ENCODE measurements around the gene ART4.

The ART4 gene

GRCh38 chr12:14825256-14825655 is 18.1 kb downstream of the ART4 start:
- no peak overlapping the region for H3K27ac ChIP-seq

DNA sequence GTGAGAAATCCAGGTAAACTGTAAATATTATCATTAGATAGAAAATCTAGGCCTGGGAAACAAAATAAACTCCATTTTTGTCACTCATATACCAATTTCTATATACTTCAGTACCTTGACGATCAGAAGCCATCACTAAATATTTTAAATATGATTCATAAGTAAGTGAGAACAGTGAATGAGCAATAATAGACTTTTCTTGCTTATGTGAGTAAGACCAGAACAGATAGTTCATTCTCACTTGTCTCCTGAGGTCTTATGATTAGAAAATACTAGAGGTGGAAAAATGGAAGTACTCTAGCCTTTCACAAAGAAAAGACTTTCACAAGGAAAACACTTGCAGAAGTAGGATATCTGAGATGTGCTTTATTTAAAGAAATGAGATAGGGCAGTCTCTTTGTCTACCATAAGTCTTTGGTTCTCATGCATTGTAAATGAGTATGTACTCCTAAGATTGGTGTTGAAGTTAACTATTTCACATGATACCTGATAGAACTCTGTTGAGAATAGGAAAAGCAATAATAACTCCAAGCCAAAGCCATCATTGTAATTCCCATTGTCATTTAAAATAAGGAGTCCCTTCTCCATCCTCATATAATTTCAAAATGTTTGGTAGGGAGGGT is 19.2 kb downstream of the ART4 start:
- no peak for DNase-seq (ENCODE audit: low spot score)
- Histone ChIP-seq H3K27ac (no peak overlapping the region), H3K4me3 (no peak overlapping the region)
- TF ChIP-seq, protein P1, sequence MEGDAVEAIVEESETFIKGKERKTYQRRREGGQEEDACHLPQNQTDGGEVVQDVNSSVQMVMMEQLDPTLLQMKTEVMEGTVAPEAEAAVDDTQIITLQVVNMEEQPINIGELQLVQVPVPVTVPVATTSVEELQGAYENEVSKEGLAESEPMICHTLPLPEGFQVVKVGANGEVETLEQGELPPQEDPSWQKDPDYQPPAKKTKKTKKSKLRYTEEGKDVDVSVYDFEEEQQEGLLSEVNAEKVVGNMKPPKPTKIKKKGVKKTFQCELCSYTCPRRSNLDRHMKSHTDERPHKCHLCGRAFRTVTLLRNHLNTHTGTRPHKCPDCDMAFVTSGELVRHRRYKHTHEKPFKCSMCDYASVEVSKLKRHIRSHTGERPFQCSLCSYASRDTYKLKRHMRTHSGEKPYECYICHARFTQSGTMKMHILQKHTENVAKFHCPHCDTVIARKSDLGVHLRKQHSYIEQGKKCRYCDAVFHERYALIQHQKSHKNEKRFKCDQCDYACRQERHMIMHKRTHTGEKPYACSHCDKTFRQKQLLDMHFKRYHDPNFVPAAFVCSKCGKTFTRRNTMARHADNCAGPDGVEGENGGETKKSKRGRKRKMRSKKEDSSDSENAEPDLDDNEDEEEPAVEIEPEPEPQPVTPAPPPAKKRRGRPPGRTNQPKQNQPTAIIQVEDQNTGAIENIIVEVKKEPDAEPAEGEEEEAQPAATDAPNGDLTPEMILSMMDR (IDR thresholded peaks at IDR 0.05) = no peak

More at GRCh38 chr12:14825256-14825655, 18.1 kb downstream of the ART4 start:
- no peak overlapping the region for H3K4me3 ChIP-seq
- TF ChIP-seq, protein P1 (IDR thresholded peaks at IDR 0.05) = no peak
- no peak for DNase-seq (ENCODE audit: low spot score)

DNA sequence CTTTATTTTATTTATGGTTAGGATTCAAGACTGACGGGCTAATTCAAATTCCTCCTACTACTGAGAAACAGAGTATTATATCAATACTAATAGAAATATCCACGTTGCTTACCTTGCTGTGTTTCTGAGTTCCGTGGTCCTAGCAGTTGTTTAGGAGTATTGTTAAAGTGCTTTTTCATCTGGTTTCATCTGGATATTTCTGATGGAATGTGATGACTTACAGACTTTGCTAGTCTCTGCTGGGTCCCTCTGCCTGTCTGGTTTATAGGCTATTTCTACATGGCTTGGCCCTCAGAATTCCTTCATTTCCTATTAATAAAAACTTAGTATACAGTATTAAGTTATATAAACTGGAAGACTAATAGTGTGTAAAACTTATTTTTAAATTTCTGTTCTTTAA is 29.3 kb downstream of the ART4 start, which contains the start of gene SMCO3:
TSS of gene SMCO3 (minus strand) at position 169 of the 400 bp plus-strand sequence. CDS start 7,502 bp downstream, outside the sequence.
- no peak within 1 kb of the TSS for H3K4me3 ChIP-seq
- H3K27ac ChIP-seq = no peak within 1 kb of the TSS
- DNase-seq (ENCODE audit: low spot score) = no peak
- TF ChIP-seq, protein P1 (IDR thresholded peaks at IDR 0.05) = no peak

GRCh38 chr12:14811486-14811885 is 31.8 kb downstream of the ART4 start:
- TF ChIP-seq, protein P1 (IDR thresholded peaks at IDR 0.05) = no peak

DNA sequence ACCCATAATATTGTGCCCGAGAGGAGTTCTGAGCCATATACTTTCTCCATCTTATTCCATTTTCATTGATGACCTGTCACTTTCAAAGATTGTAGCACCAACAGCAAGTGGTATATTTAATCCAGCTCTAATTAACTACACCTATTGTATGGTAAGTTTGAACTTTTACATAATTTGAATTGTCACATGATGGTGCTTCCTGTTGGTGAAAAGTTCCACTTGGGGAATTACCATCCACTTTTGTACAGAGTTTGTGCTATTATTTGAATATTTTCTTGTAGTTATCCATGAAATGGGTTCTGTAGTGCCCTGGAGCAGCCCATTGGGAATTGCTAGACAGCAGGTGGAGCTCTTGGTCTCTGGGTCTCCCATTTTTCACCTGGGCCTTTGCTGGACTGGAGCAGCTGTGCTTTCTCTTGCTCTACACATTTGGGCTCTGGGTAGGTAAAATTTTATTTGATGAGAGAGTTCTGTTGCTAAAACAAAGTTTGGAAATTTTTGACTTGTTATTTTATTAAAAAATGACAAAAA is 32.3 kb downstream of the ART4 start:
- TF ChIP-seq, protein P1 (IDR thresholded peaks at IDR 0.05) = no peak
- Histone ChIP-seq H3K27ac (no peak overlapping the region), H3K4me3 (no peak overlapping the region)
- no peak for DNase-seq (ENCODE audit: low spot score)

More at GRCh38 chr12:14811486-14811885, 31.8 kb downstream of the ART4 start:
- DNase-seq (ENCODE audit: low spot score) = no peak
- Histone ChIP-seq H3K4me3 (no peak overlapping the region), H3K27ac (no peak overlapping the region)

DNA sequence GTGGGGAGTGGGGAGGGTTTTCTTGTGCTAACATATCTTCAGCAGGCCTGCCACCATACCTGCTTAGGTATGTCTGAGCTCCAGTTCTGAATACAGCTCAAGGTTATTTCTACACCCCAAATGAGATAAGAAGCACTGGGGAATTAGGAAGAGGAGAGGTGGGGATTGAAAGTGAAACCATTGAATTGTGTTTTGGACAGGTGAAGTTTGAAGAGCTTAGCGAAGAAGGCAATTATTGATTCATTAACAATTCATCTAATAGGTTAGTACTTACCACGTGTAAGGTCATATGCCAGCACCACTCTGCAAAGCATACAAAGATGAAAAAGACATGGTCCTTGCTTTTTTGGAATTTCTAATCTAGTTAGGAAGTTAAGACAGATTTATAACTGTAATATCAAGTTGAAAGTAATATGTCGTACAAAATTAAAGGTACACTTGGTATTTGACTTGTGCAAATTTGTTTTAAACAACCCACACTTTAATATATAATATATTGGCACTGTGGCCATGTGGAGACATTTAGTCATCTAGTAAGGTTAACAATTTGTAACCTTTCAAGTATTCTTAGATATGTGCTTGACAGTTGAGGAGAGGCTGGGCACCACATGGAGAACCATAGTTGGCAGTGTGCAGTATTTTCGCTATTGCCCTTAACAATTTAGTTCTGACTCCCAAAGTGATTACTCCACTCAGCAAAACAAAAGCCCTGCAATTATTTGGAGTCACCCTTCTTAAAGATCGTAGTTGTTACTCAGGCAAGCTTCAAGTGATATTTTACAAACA is 33.0 kb downstream of the ART4 start:
- Histone ChIP-seq H3K27ac (no peak overlapping the region), H3K4me3 (no peak overlapping the region)
- TF ChIP-seq, protein P1 (IDR thresholded peaks at IDR 0.05) = no peak
- no peak for DNase-seq (ENCODE audit: low spot score)

All from coronary artery (tissue), 2 donors.